Muscle of arm (tissue), 12 donors: ENCODE results near the gene TRIM50. TPM values are rescaled to one million over a fixed set of nuclear protein-coding genes. Genes with fewer than 3 reads are reported as not detected.
"Not testable (repeated sequence)": the region's sequence is repeated elsewhere in the genome, so short reads cannot be mapped to it uniquely, and the experiment has no call there.

ENCODE experiments used
- DNase-seq: peaks from one replicate; pipeline ENCODE4 v3.0.0-alpha.2; 2013
- polyA plus RNA-seq, 12 donors: library from polyadenylated mRNA; unstranded; fragments of 120-200 nt; gene quantifications; one replicate each; pipeline ENCODE4 v1.2.1, GENCODE V29; 2013; ENCODE audit not compliant: insufficient read length in 12 of 12

TRIM50 gene
- polyA plus RNA-seq, 12 donors = 0.11 to 0.80 (median 0.35) TPM; not detected in 3

GRCh38 chr7:73350306-73351068 is 22.6 kb upstream of the TRIM50 start:
- no peak for DNase-seq

- DNase-seq = no peak
Observed at GRCh38 chr7:73349763-73350162, 21.9 kb upstream of the TRIM50 start.

GRCh38 chr7:73345951-73346350 is 18.1 kb upstream of the TRIM50 start:
- DNase-seq = no peak

GRCh38 chr7:73345538-73345937 is 17.7 kb upstream of the TRIM50 start:
- DNase-seq = no peak

DNA sequence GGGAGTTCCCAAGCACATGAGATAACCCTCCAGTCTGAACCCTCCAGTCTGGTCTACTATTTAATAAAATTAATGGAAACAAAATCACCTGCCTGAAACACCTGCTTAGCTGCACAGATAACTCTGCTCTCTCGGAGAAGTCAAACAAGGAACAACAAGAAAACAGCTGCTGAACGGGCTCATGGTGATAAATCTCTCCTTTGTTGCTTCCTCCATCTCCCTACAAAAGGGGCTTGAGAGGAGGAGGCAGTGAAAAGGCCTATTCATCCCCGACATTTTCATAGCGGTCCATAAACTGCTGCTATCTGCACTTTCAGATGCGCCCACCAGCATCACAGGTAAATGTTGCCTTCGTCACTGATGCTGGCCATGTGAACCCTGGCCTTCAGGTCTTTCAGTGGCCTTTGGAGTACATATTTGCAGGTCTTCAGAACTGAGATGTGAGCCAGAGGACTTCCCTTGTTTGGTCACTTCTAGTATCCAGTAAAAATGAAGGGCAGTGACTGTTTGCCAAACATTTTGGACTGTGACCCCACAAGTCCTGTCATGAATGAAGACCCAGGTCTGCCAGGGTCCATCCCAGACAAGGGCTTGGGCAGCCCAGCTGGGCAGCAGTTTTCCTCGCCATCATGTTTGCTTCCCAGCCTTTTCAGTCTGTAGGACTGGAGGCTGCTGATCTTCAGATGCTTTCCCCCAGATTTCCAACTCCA is 15.9 kb upstream of the TRIM50 start:
- no peak for DNase-seq

DNA sequence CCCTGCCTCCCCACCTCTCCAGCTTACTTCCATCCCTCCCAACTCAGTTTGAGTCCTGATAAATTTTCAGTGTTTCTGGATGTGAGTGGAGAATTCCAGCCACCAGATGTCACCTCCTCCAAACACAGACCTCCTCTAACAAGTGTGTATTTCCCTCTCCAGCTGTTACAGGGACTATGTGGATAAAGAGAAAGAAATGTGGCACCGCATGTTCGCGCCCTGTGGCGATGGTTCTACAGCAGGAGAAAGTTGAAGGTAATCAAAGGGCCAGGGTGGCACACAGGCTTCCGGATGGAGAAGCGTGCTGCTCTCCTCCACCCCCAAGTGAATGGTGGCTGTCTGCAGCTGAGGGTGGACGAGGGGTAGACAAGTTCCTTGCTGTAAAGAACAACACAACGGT is 14.8 kb upstream of the TRIM50 start:
- peak; percentile 64 for DNase-seq

DNA sequence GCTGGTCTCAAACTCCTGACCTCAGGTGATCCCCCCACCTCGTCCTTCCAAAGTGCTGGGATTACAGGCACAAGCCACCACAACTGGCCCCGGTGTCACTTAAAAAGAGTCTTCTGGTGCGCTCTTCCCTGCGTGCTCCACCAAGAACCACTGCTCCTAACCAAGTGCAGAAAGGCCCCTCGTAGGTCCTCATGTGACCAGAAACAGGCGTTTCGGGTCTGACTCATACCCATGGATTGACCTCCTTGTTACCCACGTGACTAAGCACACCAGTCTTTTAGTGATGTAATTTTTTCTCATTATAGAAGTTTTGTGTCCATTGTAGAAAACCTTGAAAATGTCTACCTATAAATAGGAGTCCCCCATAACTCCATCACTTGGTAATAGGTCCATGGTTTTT is 14.0 kb upstream of the TRIM50 start:
- DNase-seq = no peak

DNA sequence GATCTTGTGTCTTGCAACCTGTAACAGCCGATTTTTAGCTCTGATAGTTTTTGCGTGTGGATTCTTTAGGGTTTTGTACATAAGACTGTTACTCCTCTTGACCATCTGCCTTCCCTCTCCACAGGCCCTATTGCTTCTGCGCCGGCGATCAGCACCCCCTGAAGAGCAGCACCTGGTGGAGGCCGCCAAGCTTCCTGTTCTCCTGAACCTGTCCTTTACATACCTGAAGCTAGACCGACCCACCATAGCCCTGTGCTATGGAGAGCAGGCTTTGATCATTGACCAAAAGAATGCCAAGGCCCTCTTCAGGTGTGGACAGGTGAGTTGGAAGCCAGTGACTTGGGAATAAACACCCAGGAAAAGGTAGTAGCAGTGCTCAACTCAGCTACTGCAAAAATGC is 12.6 kb upstream of the TRIM50 start:
- no peak for DNase-seq

DNA sequence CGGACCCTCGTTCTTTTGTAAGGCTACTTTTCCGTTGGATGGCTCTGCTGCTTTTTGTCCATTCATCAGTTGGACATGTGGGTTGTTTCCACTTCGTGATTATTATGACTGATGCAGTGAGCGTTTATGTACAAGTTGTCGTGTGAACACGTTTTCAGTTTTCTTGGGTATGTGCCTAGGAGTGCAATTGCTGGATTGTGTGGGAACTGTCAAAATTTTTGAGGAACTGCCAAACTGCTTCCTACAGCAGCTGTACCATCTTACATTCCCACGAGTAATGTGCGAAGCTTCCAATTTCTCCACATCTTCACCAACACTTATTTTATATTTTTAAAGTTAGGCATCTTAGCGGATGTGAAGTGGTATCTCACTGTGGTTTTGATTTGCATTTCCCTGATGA is 10.4 kb upstream of the TRIM50 start:
- DNase-seq = no peak

- no peak for DNase-seq
Observed at GRCh38 chr7:73332447-73332846, 4.6 kb upstream of the TRIM50 start.

DNA sequence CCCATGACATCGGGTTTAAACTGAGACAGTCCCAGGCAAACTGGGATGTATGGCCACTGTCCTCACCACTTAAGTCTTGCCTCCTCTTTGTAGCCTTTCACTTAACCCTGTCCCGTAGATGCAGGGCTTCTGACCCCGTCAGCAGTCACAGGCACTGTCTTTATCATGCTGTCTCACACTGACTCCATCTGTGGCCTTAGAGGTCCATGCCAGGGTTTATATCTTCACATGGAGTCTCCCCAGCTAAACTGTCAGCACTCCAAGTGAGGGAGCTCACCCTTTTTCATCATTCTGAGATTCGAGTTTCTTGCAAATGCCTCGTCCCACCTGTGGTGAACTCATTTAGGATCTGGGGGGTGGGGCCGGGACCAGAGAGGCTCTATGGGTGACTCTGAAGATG is 2.9 kb upstream of the TRIM50 start:
- no peak for DNase-seq

DNA sequence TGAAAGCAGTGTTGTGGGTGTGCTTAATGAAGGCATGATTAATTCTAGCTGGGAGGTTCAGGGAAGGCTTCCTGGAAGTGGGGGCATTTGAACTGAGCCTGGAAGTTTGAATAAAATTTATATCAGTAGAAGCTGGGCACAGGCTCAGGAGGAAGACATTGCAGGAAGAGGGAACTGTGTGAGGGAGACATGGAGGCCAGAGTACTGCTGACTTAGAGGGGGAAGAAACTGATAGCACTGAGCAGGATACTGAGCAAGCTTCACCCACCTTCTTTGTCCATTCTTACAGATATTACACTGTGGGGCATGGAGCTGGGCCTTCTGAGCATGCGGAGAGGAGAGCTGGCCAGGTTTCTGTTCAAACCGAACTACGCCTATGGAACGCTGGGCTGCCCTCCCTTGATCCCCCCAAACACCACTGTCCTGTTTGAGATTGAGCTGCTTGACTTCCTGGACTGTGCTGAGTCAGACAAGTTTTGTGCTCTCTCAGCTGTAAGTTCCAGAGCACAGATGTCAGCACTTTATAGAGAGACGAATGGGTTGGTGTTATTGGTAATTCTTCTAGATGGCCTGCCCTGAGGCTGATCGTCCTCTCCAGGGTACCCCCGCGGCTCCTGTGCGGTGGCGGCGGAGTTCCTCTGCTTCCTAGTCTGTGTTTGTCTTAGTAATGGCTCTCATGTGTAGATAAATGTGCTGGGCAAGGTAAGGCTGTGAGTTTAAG is 2.1 kb upstream of the TRIM50 start:
- DNase-seq = no peak

GRCh38 chr7:73328696-73329095 is 814 bp upstream of the TRIM50 start:
- no peak for DNase-seq

- not testable (repeated sequence) for DNase-seq
Observed at GRCh38 chr7:73327449-73327848, 433 bp downstream of the TRIM50 start.

GRCh38 chr7:73325424-73325823 is 2.5 kb downstream of the TRIM50 start:
- not testable (repeated sequence) for DNase-seq

GRCh38 chr7:73324081-73324845 is 3.6 kb downstream of the TRIM50 start:
- DNase-seq = not testable (repeated sequence)

DNA sequence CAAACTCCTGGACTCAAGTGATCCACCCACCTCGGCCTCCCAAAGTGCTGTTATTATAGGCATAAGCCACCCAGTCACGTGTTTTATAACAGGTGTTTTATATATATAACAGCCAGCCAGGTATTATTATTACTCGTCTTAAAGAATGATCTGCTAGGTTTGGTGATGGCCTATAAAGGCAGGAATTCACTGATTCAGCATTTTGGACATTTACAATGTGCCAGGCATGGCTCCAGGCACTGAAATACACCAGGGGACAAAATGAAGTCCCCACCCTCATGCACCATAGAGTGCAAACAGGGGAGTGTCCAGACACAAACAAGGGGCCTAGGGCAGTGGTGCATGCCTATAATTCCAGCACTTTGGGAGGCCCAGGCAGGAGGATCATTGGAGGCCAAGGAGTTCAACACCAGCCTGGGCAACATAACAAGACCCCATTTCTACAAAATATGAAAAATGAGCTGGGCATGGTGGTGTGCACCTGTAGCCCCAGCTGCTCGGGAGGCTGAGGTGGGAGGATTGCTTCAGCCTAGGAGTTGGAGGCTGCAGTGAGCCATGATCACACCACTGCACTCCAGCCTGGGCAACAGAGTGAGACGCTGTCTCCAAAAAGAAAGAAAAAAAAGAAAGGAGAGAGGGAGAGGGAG is 4.3 kb downstream of the TRIM50 start:
- DNase-seq = not testable (repeated sequence)

DNA sequence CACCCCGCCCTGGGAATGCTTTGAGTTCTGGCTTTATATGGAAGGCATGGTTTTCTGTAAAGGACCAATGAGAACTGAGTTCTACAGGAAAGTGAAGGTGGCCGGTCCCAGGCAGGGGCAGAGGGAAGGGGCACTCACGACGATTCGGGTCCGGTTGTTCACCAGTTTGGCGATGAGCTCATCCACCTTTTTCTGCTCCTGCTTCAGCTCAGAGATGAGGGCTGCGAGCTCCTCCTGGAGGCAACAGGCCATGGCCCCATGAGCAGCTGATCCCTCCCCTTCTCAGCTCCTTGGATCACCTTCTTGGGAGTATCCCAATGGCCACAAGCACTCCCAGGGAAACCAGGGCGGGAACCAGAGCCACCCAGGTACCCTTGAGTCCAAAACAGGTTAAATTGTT is 7.9 kb downstream of the TRIM50 start:
- DNase-seq = not testable (repeated sequence)

DNA sequence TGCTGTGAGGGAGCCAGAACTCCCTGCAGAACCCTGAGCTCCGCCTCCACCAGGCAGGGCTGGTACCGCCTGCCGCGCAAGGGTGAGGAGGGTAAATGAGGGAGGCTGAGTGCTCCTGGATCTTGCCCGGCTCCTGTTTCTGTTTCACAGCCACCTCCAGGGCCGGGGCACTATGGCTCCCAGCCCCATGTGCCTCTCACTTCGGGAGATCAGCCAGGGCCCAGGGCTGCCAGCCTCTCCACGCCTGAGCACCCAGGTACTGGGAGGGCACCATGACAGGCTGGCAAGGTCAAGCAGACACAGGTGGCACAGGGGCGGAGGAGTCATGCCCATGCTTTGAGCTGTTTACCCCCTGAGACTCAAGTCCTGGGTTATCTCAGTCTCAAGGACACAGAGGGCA is 8.3 kb downstream of the TRIM50 start:
- not testable (repeated sequence) for DNase-seq

DNA sequence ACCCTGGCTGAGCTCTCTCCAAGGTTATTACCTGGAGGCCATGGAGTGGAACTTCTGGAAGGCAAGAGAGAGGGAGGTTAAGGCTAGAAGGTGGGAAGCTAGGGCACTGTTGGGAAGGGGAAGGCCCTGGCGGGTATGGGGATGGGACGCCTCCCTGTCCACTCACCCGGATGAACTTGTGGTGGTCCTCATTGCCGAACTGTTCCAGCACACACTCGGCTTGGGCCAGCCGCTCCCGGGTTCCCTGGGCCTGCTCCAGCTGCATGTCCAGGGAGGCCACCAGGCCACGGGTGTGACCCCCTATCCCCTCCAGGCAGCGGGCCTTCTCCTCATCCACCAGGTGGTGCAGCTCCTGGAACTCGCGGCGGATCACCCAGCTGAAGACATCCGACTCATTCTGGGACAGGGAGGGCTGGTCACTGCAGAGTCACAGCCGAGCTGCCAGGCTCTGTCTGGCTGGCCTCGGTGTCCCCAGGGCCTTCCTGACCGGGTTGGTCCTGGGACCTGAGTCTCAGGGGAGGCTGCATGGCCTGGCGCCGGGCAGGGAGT is 9.2 kb downstream of the TRIM50 start:
- not testable (repeated sequence) for DNase-seq

GRCh38 chr7:73316521-73316920 is 11.4 kb downstream of the TRIM50 start:
- no peak for DNase-seq
